GM06990 (cell line): Measurements from ENCODE around the gene NR2E1.

ENCODE experiments used
- DNase-seq: peaks from one replicate; pipeline ENCODE4 v3.0.0-alpha.2; 2011; ENCODE audit not compliant: insufficient read length; ENCODE audit errors: extremely low read depth
- H3K27me3 ChIP-seq: replicated peaks from 2 replicates; pipeline ENCODE4 v1.6.0; 2011; ENCODE audit warnings: low read length; ENCODE audit not compliant: control insufficient read depth, insufficient read depth
- H3K36me3 ChIP-seq: 2 replicates; pipeline ENCODE4 v1.5.1; 2011; ENCODE audit warnings: low read length; ENCODE audit not compliant: control insufficient read depth, insufficient read depth
- H3K4me3 ChIP-seq: replicated peaks from 2 replicates; pipeline ENCODE4 v1.5.1; 2011; ENCODE audit warnings: low read depth, mild to moderate bottlenecking, control low read depth, low read length
- CTCF ChIP-seq: IDR thresholded peaks from 2 replicates; pipeline ENCODE4 v1.5.1; 2011; ENCODE audit warnings: low read length, control low read depth, mild to moderate bottlenecking, inconsistent platforms; ENCODE audit not compliant: insufficient read depth, poor library complexity, severe bottlenecking

The NR2E1 gene

GRCh38 chr6:108198761-108199498 lies 33.1 kb downstream of the NR2E1 start:
- H3K27me3 ChIP-seq = no peaks in the 10 kb centered on the region; the same call in 1 of the 2 replicates
- TF ChIP-seq CTCF = no peak
- no peak for DNase-seq
- H3K36me3 ChIP-seq = no peaks in the 10 kb centered on the region
- no peak overlapping the region for H3K4me3 ChIP-seq

GRCh38 chr6:108200186-108200585 lies 34.4 kb downstream of the NR2E1 start:
- no peak for DNase-seq
- no peak overlapping the region for H3K4me3 ChIP-seq
- no peaks in the 10 kb centered on the region for H3K27me3 ChIP-seq
- no peak for TF ChIP-seq CTCF
- no peaks in the 10 kb centered on the region for H3K36me3 ChIP-seq

GRCh38 chr6:108200631-108201030 lies 34.8 kb downstream of the NR2E1 start:
- TF ChIP-seq CTCF = no peak
- Histone ChIP-seq H3K36me3 (no peaks in the 10 kb centered on the region), H3K27me3 (no peaks in the 10 kb centered on the region), H3K4me3 (no peak overlapping the region)
- no peak for DNase-seq

GRCh38 chr6:108203189-108204112 lies 37.6 kb downstream of the NR2E1 start:
- Histone ChIP-seq H3K36me3 (no peaks in the 10 kb centered on the region), H3K4me3 (no peak overlapping the region), H3K27me3 (no peaks in the 10 kb centered on the region)
- DNase-seq = peak; percentile 20
- no peak for TF ChIP-seq CTCF

GRCh38 chr6:108207013-108207412 lies 41.2 kb downstream of the NR2E1 start:
- Histone ChIP-seq H3K4me3 (no peak overlapping the region), H3K36me3 (peaks cover 2% of the 10 kb centered on the region; the same call in 1 of the 2 replicates), H3K27me3 (no peaks in the 10 kb centered on the region)
- no peak for DNase-seq
- no peak for TF ChIP-seq CTCF
